ENCODE results near the gene ING2.

The ING2 gene

DNA sequence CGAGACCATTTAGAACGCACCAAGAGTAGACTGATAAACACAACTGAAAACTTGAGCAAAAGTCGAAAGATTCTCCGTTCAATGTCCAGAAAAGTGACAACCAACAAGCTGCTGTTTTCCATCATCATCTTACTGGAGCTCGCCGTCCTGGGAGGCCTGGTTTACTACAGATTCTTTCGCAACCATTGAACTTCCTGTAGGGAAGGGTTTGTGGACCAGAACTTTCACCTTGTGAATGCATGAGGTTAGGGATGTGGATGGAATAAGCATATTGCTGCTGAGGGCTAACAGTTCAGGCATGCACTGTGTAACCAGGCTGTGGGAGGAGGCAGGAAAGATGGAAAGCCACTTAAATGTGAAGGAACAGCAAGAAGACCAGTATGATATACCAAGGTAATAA, 20.9 kb upstream of the ING2 start:
- no peaks in the 10 kb centered on the region for H4K20me1 ChIP-seq (ENCODE audit: insufficient read depth, low read length)
- no peaks in the 10 kb centered on the region for H3K36me3 ChIP-seq (replicated peaks; ENCODE audit: low read depth, low read length)
- no peak overlapping the region for H2AFZ ChIP-seq (ENCODE audit: low read depth, low read length)
- TF ChIP-seq, protein P1, sequence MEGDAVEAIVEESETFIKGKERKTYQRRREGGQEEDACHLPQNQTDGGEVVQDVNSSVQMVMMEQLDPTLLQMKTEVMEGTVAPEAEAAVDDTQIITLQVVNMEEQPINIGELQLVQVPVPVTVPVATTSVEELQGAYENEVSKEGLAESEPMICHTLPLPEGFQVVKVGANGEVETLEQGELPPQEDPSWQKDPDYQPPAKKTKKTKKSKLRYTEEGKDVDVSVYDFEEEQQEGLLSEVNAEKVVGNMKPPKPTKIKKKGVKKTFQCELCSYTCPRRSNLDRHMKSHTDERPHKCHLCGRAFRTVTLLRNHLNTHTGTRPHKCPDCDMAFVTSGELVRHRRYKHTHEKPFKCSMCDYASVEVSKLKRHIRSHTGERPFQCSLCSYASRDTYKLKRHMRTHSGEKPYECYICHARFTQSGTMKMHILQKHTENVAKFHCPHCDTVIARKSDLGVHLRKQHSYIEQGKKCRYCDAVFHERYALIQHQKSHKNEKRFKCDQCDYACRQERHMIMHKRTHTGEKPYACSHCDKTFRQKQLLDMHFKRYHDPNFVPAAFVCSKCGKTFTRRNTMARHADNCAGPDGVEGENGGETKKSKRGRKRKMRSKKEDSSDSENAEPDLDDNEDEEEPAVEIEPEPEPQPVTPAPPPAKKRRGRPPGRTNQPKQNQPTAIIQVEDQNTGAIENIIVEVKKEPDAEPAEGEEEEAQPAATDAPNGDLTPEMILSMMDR (IDR thresholded peaks at IDR 0.05; ENCODE audit: low read depth, low read length), result no peak
- no peak for TF ChIP-seq EZH2phosphoT487 (IDR thresholded peaks at IDR 0.05; ENCODE audit: low read depth)
- H3K27me3 ChIP-seq (ENCODE audit: low read depth, low read length), result no peaks in the 10 kb centered on the region
- no peaks in the 10 kb centered on the region for H3K4me1 ChIP-seq (ENCODE audit: low read length)
- H3K27ac ChIP-seq (ENCODE audit: low read length), result no peak overlapping the region
- no peak overlapping the region for H3K9ac ChIP-seq (ENCODE audit: low read length)
- H3K9me3 ChIP-seq (ENCODE audit: insufficient read depth, low read length), result no peaks in the 10 kb centered on the region
- H3K4me2 ChIP-seq (ENCODE audit: low read length), result no peak overlapping the region
- H3K4me3 ChIP-seq (ENCODE audit: low read length), result no peak overlapping the region
- H3K79me2 ChIP-seq (ENCODE audit: low read length), result no peaks in the 10 kb centered on the region

DNA sequence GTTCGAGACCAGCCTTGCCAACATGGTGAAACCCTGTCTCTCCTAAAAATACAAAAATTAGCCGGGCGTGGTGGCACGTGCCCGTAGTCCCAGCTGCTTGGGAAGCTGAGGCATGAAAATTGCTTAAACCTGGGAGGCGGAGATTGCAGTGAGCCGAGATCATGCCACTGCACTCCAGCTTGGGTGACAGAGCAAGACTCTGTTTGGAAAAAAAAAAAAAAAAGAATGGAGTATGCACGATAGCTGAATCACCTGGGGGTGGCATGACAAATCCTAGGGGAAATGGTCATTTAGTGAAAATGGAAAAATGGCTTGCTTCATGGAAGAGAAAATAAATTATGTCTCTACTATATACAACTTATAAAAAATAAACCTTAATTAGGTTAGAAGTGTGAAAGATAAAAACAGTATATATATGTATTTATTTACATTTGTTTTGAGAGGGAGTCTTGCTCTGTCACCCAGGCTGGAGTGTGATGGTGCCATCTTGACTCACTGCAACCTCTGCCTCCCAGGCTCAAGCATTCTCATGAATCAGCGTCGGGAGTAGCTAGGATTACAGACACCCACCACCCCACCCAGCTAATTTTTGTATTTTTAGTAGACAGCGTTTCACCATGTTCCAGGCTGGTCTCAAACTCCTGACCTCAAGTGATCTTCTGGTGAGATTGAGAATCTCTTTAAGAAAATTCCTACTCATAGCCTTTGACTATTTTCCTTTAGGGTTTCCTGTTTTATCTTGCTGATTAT, 19.3 kb upstream of the ING2 start:
- Histone ChIP-seq H3K4me2 (ENCODE audit: low read length) (no peak overlapping the region), H4K20me1 (ENCODE audit: insufficient read depth, low read length) (no peaks in the 10 kb centered on the region), H3K9me3 (ENCODE audit: insufficient read depth, low read length) (no peaks in the 10 kb centered on the region), H3K36me3 (replicated peaks; ENCODE audit: low read depth, low read length) (peaks cover 2% of the 10 kb centered on the region), H3K4me1 (ENCODE audit: low read length) (no peaks in the 10 kb centered on the region), H3K27ac (ENCODE audit: low read length) (no peak overlapping the region), H3K79me2 (ENCODE audit: low read length) (no peaks in the 10 kb centered on the region), H3K4me3 (ENCODE audit: low read length) (no peak overlapping the region), H2AFZ (ENCODE audit: low read depth, low read length) (no peak overlapping the region), H3K27me3 (ENCODE audit: low read depth, low read length) (no peaks in the 10 kb centered on the region), H3K9ac (ENCODE audit: low read length) (no peak overlapping the region)
- TF ChIP-seq EZH2phosphoT487 (IDR thresholded peaks at IDR 0.05; ENCODE audit: low read depth), result no peak
- TF ChIP-seq, protein P1 (IDR thresholded peaks at IDR 0.05; ENCODE audit: low read depth, low read length), result no peak

DNA sequence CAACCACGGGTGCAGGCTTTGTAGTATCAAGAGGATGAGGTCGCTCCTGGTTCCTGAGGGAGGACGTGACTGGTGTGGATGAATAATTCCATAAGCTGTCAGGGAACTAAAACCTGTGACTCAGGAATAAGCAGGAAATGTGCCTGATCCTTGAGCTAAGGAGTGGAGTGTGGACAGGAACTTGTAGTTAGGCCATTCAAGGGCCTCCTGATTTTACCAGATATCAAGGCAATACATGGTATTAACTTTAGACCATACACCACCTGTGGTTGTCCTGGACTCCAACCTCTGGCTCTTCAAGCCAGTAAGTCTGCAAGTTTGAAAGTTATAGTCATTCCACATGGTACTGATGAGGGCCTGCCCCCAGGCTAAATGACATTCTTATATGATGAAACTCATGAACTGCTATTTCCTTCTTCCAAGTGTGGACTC, 12.1 kb upstream of the ING2 start:
- no peak for TF ChIP-seq EZH2phosphoT487 (IDR thresholded peaks at IDR 0.05; ENCODE audit: low read depth)
- TF ChIP-seq, protein P1 (IDR thresholded peaks at IDR 0.05; ENCODE audit: low read depth, low read length), result no peak
- no peak overlapping the region for H2AFZ ChIP-seq (ENCODE audit: low read depth, low read length)

DNA sequence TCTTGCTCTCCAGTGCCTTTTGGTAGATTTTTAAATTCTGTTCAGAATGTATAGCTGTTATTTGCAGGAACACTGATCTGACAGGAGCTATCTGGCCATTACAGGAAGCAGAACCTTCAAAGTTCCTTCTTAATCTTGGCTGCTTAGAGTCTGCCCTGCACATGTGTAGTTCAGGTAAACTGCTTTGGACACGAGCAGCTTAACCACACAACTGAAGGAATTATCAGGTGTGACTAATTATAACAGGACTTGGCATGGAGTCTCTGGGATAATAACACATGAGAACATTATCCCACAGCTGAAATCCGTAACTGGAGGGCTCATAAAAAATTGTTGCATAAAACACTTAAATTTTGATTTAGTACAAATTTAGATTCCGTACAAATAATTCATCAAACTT, 11.6 kb upstream of the ING2 start:
- no peaks in the 10 kb centered on the region for H3K9me3 ChIP-seq (ENCODE audit: insufficient read depth, low read length)
- H2AFZ ChIP-seq (ENCODE audit: low read depth, low read length), result no peak overlapping the region
- peaks cover 21% of the 10 kb centered on the region for H3K36me3 ChIP-seq (replicated peaks; ENCODE audit: low read depth, low read length)
- no peaks in the 10 kb centered on the region for H4K20me1 ChIP-seq (ENCODE audit: insufficient read depth, low read length)
- no peak overlapping the region for H3K4me3 ChIP-seq (ENCODE audit: low read length)
- H3K4me2 ChIP-seq (ENCODE audit: low read length), result no peak overlapping the region
- TF ChIP-seq, protein P1 (IDR thresholded peaks at IDR 0.05; ENCODE audit: low read depth, low read length), result no peak
- TF ChIP-seq EZH2phosphoT487 (IDR thresholded peaks at IDR 0.05; ENCODE audit: low read depth), result no peak
- H3K27ac ChIP-seq (ENCODE audit: low read length), result no peak overlapping the region
- H3K27me3 ChIP-seq (ENCODE audit: low read depth, low read length), result no peaks in the 10 kb centered on the region
- H3K79me2 ChIP-seq (ENCODE audit: low read length), result no peaks in the 10 kb centered on the region
- no peak overlapping the region for H3K9ac ChIP-seq (ENCODE audit: low read length)
- H3K4me1 ChIP-seq (ENCODE audit: low read length), result no peaks in the 10 kb centered on the region

More for the DNA sequence above, 12.1 kb upstream of the ING2 start:
- peaks cover 21% of the 10 kb centered on the region for H3K36me3 ChIP-seq (replicated peaks; ENCODE audit: low read depth, low read length)
- H3K9me3 ChIP-seq (ENCODE audit: insufficient read depth, low read length), result no peaks in the 10 kb centered on the region
- H3K79me2 ChIP-seq (ENCODE audit: low read length), result no peaks in the 10 kb centered on the region
- no peak overlapping the region for H3K4me3 ChIP-seq (ENCODE audit: low read length)
- H3K27ac ChIP-seq (ENCODE audit: low read length), result no peak overlapping the region
- H4K20me1 ChIP-seq (ENCODE audit: insufficient read depth, low read length), result no peaks in the 10 kb centered on the region
- H3K4me1 ChIP-seq (ENCODE audit: low read length), result no peaks in the 10 kb centered on the region
- H3K4me2 ChIP-seq (ENCODE audit: low read length), result no peak overlapping the region
- no peak overlapping the region for H3K9ac ChIP-seq (ENCODE audit: low read length)
- no peaks in the 10 kb centered on the region for H3K27me3 ChIP-seq (ENCODE audit: low read depth, low read length)

Data from OCI-LY3 (cell line).